ENCODE measurements around the gene GTF2F1. TPM values are rescaled to one million over a fixed set of nuclear protein-coding genes. Genes with fewer than 3 reads are reported as not detected.

GTF2F1 gene
- total RNA-seq, 4 donors from 2014 or later, result 28.5 to 50.3 (median 38.6) TPM

DNA sequence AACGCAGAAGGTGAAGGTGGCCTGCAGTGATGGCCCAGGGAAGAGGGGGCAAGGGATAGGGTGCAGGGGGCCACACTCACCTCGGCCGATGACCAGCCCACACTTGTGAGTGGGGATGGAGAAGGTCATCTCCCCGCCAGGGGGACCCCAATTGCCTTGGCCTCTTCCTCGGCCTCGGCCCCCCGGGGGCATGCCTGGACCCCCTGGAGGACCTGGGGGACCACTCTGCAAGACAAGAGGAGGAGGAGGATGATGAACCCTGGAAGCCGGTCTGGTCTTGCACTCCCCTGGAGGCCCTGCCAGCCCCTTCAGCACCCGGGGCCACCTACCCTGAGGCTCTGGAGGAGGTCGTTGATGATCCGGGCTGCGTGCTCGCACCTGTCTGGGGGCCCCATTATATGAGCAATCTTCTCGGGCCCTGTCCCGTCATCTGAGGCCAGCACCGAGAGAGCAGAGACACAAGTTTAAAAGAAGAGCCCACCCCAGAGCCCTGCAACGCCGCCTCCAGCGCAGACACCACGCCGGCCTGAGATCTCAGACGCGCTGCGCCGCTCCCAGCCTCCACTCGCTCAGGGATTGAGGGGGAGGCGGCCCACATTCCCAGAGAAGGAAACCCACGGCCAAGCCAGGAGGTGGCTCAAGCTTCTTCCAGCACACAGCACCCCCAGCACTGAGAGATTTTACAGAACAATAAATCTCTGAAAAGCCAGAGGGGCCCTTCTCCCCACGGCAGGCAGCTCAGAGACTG lies 23.9 kb upstream of the GTF2F1 start:
- ATAC-seq (ENCODE audit: low FRiP score) (no peak), DNase-seq (ENCODE audit: low spot score) (no peak)
- TF ChIP-seq, protein P1, sequence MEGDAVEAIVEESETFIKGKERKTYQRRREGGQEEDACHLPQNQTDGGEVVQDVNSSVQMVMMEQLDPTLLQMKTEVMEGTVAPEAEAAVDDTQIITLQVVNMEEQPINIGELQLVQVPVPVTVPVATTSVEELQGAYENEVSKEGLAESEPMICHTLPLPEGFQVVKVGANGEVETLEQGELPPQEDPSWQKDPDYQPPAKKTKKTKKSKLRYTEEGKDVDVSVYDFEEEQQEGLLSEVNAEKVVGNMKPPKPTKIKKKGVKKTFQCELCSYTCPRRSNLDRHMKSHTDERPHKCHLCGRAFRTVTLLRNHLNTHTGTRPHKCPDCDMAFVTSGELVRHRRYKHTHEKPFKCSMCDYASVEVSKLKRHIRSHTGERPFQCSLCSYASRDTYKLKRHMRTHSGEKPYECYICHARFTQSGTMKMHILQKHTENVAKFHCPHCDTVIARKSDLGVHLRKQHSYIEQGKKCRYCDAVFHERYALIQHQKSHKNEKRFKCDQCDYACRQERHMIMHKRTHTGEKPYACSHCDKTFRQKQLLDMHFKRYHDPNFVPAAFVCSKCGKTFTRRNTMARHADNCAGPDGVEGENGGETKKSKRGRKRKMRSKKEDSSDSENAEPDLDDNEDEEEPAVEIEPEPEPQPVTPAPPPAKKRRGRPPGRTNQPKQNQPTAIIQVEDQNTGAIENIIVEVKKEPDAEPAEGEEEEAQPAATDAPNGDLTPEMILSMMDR (IDR thresholded peaks at IDR 0.05), result no peak

DNA sequence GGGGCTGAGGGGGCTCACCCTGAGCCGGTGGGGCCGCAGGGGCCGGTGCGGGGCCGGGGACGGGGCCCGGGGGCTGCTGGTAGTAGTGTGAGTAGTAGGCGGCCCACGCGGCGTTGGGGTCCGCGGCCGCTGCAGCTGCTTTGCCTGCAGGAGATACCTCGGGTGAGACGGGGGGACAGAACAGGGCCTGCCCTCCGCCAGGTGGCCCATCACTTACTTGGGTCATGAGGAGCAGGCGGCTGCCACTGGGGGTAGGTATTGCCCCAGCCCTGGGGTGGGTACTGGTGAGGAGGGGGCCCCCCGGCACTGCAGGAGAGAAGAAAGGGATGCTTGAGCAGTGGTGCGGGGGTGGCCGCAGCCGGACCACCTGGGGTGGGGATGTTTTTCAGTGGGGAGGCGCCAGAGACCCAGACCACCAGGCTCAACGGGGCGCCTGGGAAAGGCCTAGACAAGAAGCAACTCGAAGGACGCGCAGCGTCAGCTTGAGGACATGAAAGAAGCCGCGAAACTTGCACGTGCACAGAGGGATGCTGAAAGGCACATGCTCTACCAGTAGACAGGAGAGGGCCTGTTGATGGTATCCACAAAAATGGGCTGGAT lies 22.7 kb upstream of the GTF2F1 start:
- TF ChIP-seq, protein P1 (IDR thresholded peaks at IDR 0.05), result no peak
- no peak for DNase-seq (ENCODE audit: low spot score)
- ATAC-seq (ENCODE audit: low FRiP score), result no peak

DNA sequence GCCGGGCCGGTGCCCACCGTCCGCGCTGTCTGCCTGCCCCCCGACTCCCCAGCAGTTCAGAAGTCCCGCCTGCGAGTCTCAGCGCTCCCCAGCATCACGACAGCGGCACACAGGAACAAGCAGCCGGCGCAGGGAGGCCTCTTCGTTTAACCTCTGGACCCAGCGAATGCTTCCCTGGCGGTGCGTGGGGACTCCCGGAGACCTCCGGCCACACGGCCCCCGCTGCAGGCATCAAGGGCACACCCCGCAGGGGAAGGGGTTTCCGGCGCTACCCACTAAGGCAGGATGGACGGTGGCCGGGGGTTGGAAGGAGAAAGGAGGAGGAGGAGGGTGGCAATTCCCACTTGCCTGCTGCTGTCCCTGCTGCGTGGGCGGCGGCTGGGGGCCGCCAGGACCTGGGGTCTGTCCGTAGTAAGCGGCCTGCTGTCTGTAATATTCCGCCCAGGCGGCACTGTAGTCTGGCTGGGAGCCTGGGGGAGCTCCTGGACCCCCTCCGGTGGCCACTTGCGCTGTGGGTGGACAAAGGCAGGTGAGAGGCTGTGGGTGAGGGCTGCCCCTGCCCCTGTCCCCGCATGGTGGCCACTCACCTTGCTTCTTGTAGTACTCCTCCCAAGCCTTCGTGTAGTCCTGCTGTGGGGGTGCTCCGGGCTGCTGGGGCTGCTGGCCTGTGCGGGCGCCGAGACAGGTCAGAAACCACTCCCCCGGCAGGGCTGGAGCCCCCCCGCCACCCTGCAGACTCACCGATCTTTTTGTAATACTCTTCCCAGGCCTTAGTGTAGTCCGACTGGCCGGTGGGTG lies 22.0 kb upstream of the GTF2F1 start:
- ATAC-seq (ENCODE audit: low FRiP score), result no peak

DNA sequence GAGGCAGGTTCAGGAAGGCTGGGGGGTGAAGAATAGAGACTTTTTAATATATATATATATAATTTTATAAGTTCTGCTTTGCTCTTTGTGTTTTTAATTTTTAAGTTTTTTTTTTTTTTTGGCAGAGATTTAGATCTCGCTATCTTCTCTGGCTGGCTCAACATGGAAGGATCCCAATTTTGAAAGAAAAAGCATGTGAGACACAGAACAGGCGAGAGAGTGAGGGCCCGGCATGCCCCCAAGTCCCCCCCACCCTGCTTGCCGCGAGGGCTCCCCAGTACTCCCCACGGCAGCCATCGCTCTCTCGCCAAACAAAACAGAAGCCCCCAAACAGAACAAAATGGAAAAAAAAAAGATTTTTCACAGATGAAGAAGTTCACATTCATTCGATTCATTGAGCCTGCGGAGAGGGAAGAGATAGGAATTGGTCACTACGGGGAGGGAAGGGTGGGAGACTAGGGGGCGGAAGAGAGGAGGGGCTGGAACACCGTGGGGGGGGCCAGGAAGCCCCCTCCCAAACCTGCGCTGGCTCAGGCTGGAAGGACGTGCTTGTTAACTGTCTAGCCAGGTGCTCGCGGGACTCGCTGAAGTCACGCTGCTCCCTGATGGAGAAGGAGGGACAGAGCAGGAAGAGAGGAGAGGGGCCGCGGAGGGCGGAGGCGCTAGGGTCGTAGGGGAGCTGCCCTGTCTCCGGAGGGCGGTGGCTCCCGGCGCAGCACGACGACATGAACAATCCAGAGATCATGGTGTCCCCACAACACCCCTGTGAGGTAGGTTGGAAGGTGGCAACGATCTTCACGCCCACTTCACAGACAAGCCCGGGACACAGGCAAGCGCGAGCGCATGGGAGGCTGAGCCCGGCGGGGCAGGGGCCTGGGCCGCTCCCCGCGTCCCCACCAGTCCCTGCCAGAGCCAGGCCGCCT lies 21.0 kb upstream of the GTF2F1 start:
- TF ChIP-seq, protein P1 (IDR thresholded peaks at IDR 0.05), result no peak
- DNase-seq (ENCODE audit: low spot score) (no peak), ATAC-seq (ENCODE audit: low FRiP score) (no peak)

More for the DNA sequence above, 22.0 kb upstream of the GTF2F1 start:
- no peak for DNase-seq (ENCODE audit: low spot score)
- TF ChIP-seq, protein P1 (IDR thresholded peaks at IDR 0.05), result no peak

DNA sequence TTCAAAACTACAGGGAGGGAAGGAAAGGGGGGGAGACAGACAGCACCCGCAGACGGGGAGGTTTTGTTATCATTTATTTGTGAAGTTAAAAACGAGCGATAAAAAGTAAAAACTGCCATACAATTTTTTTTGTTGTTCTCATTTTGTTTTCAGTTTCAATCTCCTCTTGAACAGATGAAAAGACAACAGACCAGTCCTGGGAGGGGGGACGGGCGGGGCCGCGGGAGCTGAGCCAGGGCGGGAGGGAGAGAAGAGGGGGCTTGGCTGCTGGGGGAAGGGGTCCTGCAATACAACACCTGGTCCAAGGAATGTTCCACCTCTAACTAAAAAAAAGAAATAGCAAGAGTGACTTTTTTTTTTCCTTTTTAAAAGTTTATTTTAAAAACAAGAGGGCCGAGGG lies 20.3 kb upstream of the GTF2F1 start:
- ATAC-seq (ENCODE audit: low FRiP score), result no peak
- TF ChIP-seq, protein P1 (IDR thresholded peaks at IDR 0.05), result no peak
- DNase-seq (ENCODE audit: low spot score), result no peak

DNA sequence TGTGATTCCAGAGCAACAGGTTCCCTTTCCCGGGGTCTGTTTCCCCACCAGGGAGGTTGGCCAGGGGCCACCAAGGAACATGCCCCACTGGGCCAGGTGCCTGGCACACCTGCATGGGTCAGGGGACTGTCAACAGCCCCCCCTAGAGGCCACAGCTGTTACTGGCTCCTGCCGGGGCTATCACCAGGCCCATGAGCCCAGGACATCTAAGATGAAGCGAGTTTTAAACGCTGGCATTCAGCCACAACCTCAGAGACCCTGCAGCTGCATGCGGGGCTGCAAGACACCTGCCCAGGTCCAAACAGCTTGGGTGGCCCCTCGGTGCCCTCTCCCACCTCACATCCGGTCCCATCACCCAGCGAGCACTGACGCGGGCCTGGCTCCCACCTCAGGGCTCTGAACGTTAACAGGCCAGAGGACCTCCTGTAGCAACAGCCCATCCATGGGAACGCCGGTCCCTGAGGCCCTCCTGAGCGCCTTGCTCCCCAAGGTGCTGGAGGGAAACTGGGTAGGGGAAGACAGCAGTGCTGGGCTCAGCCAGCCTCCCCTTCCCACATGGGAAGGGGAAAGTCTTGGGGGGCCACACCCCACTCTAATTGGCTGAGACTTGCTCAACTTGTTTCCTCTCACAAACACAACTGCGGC lies 19.6 kb upstream of the GTF2F1 start:
- TF ChIP-seq, protein P1 (IDR thresholded peaks at IDR 0.05), result no peak
- no peak for DNase-seq (ENCODE audit: low spot score)
- peak; percentile 25 for ATAC-seq (ENCODE audit: low FRiP score)
